NOMO-1 treated with DMSO at 0.1 percent for 48 hours (cell line): ENCODE data around the gene EPC2.

Source experiments
- DNase-seq: peaks from one replicate; lab custom pipeline; 2025; ENCODE audit not compliant: unreplicated experiment; lab: John Stamatoyannopoulos, UW

EPC2 gene

GRCh38 chr2:148802448-148803220 lies 158.1 kb downstream of the EPC2 start:
- DNase-seq: no peak

GRCh38 chr2:148810081-148810480 lies 165.5 kb downstream of the EPC2 start:
- no peak for DNase-seq

- no peak for DNase-seq
Measured at GRCh38 chr2:148812306-148812705, 167.8 kb downstream of the EPC2 start.

- DNase-seq: no peak
Measured at GRCh38 chr2:148813603-148814065, 169.1 kb downstream of the EPC2 start.

- DNase-seq: no peak
Measured at GRCh38 chr2:148814143-148814859, 169.8 kb downstream of the EPC2 start.

- no peak for DNase-seq
Measured at GRCh38 chr2:148814860-148815419, 170.4 kb downstream of the EPC2 start.

GRCh38 chr2:148816176-148816575 lies 171.6 kb downstream of the EPC2 start:
- no peak for DNase-seq

GRCh38 chr2:148817210-148817708 lies 172.7 kb downstream of the EPC2 start:
- no peak for DNase-seq

- no peak for DNase-seq
Measured at GRCh38 chr2:148819019-148819585, 174.6 kb downstream of the EPC2 start.

- DNase-seq: no peak
Measured at GRCh38 chr2:148824190-148824589, 179.6 kb downstream of the EPC2 start.

- no peak for DNase-seq
Measured at GRCh38 chr2:148826791-148827190, 182.2 kb downstream of the EPC2 start.

GRCh38 chr2:148828941-148829340 lies 184.4 kb downstream of the EPC2 start:
- no peak for DNase-seq

GRCh38 chr2:148829618-148830017 lies 185.1 kb downstream of the EPC2 start:
- DNase-seq: no peak

- DNase-seq: no peak
Measured at GRCh38 chr2:148832637-148833036, 188.1 kb downstream of the EPC2 start.
